Activated CD8-positive, alpha-beta T cell treated with anti-CD3 and anti-CD28 coated beads for 36 hours (primary cell): ENCODE results near the gene TNFRSF14. TPM values are rescaled to one million over a fixed set of nuclear protein-coding genes. Genes with fewer than 3 reads are reported as not detected.

Source experiments
- ATAC-seq: fragments of 200-7000 bp; cut with Tn5 transposase; one replicate; pipeline ENCODE4 v1.10.0; 2021; ENCODE audit warnings: mild to moderate bottlenecking, moderate library complexity
- CTCF ChIA-PET: fragments of 350-600 bp; sonication (Branson Sonifier 250); formaldehyde crosslinking; loops from one replicate; lab custom pipeline; 2021; ENCODE audit warnings: antibody characterized with exemption; lab: Charles Lee
- POLR2A ChIA-PET: fragments of 350-600 bp; sonication (Branson Sonifier 250); formaldehyde crosslinking; loops from one replicate; lab custom pipeline; 2021; ENCODE audit warnings: antibody characterized with exemption; lab: Charles Lee
- DNase-seq: peaks from one replicate; pipeline ENCODE4 v3.0.0-alpha.2; 2020
- H3K27ac Mint-ChIP-seq: one replicate; pipeline ENCODE4 v1.8.0; 2021; ENCODE audit warnings: mild to moderate bottlenecking, mixed read lengths
- H3K27me3 Mint-ChIP-seq: one replicate; pipeline ENCODE4 v1.8.0; 2021; ENCODE audit warnings: mixed read lengths
- H3K36me3 Mint-ChIP-seq: one replicate; pipeline ENCODE4 v1.8.0; 2021; ENCODE audit warnings: low read depth, mixed read lengths
- H3K4me1 Mint-ChIP-seq: one replicate; pipeline ENCODE4 v1.8.0; 2021; ENCODE audit warnings: low read depth, mixed read lengths
- H3K4me3 Mint-ChIP-seq: one replicate; pipeline ENCODE4 v1.8.0; 2021; ENCODE audit warnings: mild to moderate bottlenecking, moderate library complexity, mixed read lengths
- H3K9me3 Mint-ChIP-seq: one replicate; pipeline ENCODE4 v1.8.0; 2021; ENCODE audit warnings: mixed read lengths
- CTCF ChIP-seq: fragments of 200-600 bp; IDR thresholded peaks from one replicate; pipeline ENCODE4 v1.8.0; 2022; ENCODE audit warnings: antibody characterized with exemption, mild to moderate bottlenecking
- intact Hi-C: fragments of 100-400 bp; cut with micrococcal nuclease; formaldehyde crosslinking; loops from one replicate; pipeline ENCODE4 v1.10.0; 2022
- total RNA-seq, 2 experiments: library from RNA; stranded (reverse); gene quantifications; one replicate each; pipeline ENCODE4 v1.2.3, GENCODE V29; 2021

Gene TNFRSF14
- total RNA-seq, 2 experiments from 2014 or later: 134 to 140 TPM

- ATAC-seq: no peak
- no peaks in the 10 kb centered on the region for H3K9me3 Mint-ChIP-seq
- H3K27me3 Mint-ChIP-seq: peaks cover 2% of the 10 kb centered on the region
- H3K27ac Mint-ChIP-seq: peak overlapping the region; percentile 98
- H3K4me1 Mint-ChIP-seq: peaks cover 35% of the 10 kb centered on the region
- intact Hi-C loops: no loop called here
- no peak for DNase-seq
- H3K4me3 Mint-ChIP-seq: no peak overlapping the region
- TF ChIP-seq CTCF: no peak
- POLR2A ChIA-PET: interaction anchor here (0.8 kb wide), 1 partner anchor 13 kb away, joined by 3 read pairs; no protein-coding TSS in a partner anchor
- H3K36me3 Mint-ChIP-seq: peaks cover 30% of the 10 kb centered on the region
- CTCF ChIA-PET: interaction anchor here (1.1 to 1.3 kb wide), 2 partner anchors 27 to 107 kb away, joined by 3 read pairs; no protein-coding TSS in a partner anchor
Observed at GRCh38 chr1:2522230-2522629, 33.9 kb upstream of the TNFRSF14 start.

GRCh38 chr1:2523191-2523890 is 32.8 kb upstream of the TNFRSF14 start:
- ATAC-seq: peak; percentile 10

GRCh38 chr1:2523891-2524609 is 32.1 kb upstream of the TNFRSF14 start:
- intact Hi-C loops: loop anchor here (2.0 kb wide), 1 partner anchor 109 kb away; no protein-coding TSS in a partner anchor
- ChIA-PET CTCF (interaction anchor here (0.6 to 3.9 kb wide), 12 partner anchors 10 to 329 kb away, joined by 3 to 30 read pairs (median 6); partner anchors contain the start of gene TNFRSF14), POLR2A (interaction anchor here (1.0 to 11.3 kb wide), 10 partner anchors 10 to 110 kb away, joined by 3 to 138 read pairs (median 4); partner anchors contain the start of gene TNFRSF14)
- peak; percentile 75 for DNase-seq
- Mint-ChIP-seq H3K27me3 (peaks cover 2% of the 10 kb centered on the region), H3K4me3 (peak overlapping the region; percentile 81), H3K4me1 (peaks cover 44% of the 10 kb centered on the region), H3K27ac (peak overlapping the region; percentile 98), H3K36me3 (peaks cover 25% of the 10 kb centered on the region), H3K9me3 (no peaks in the 10 kb centered on the region)
- TF ChIP-seq CTCF: no peak
- peak; percentile 1 for ATAC-seq

More at GRCh38 chr1:2523191-2523890, 32.8 kb upstream of the TNFRSF14 start:
- intact Hi-C loops: no loop called here
- ChIA-PET POLR2A (interaction anchor here (1.0 to 11.3 kb wide), 7 partner anchors 16 to 62 kb away, joined by 3 to 138 read pairs (median 5); partner anchors contain the start of gene TNFRSF14), CTCF (interaction anchor here (0.6 to 3.9 kb wide), 12 partner anchors 11 to 328 kb away, joined by 3 to 30 read pairs (median 6); partner anchors contain the start of gene TNFRSF14)
- peak overlapping the region; percentile 98 for H3K27ac Mint-ChIP-seq
- peaks cover 38% of the 10 kb centered on the region for H3K4me1 Mint-ChIP-seq
- H3K36me3 Mint-ChIP-seq: peaks cover 30% of the 10 kb centered on the region
- H3K9me3 Mint-ChIP-seq: no peaks in the 10 kb centered on the region
- DNase-seq: peak; percentile 71
- TF ChIP-seq CTCF: peak; percentile 54
- peak overlapping the region; percentile 81 for H3K4me3 Mint-ChIP-seq
- H3K27me3 Mint-ChIP-seq: peaks cover 2% of the 10 kb centered on the region

- CTCF ChIA-PET: interaction anchor here (0.9 to 3.9 kb wide), 7 partner anchors 9 to 109 kb away, joined by 3 to 30 read pairs (median 6); no protein-coding TSS in a partner anchor
Observed at GRCh38 chr1:2525572-2525919, 30.6 kb upstream of the TNFRSF14 start.

More at GRCh38 chr1:2525572-2525919, 30.6 kb upstream of the TNFRSF14 start:
- ATAC-seq (no peak), DNase-seq (no peak)
- H3K4me1 Mint-ChIP-seq: peaks cover 45% of the 10 kb centered on the region
- peak overlapping the region; percentile 98 for H3K27ac Mint-ChIP-seq
- H3K36me3 Mint-ChIP-seq: peaks cover 23% of the 10 kb centered on the region
- no peak for TF ChIP-seq CTCF
- no peaks in the 10 kb centered on the region for H3K9me3 Mint-ChIP-seq
- POLR2A ChIA-PET: interaction anchor here (0.9 to 11.3 kb wide), 7 partner anchors 9 to 225 kb away, joined by 3 to 138 read pairs (median 4); partner anchors contain the start of gene TNFRSF14
- intact Hi-C loops: loop anchor here (2.0 kb wide), 1 partner anchor 111 kb away; no protein-coding TSS in a partner anchor
- peak overlapping the region; percentile 81 for H3K4me3 Mint-ChIP-seq
- peaks cover 2% of the 10 kb centered on the region for H3K27me3 Mint-ChIP-seq
